ENCODE measurements around the gene LRPAP1. TPM values are rescaled to one million over a fixed set of nuclear protein-coding genes. Genes with fewer than 3 reads are reported as not detected.

The LRPAP1 gene
- total and polyA plus RNA-seq, 2 donors (not counting 1 experiment from before 2014, with no cell fraction given): 62.9 to 80.5 TPM

DNA sequence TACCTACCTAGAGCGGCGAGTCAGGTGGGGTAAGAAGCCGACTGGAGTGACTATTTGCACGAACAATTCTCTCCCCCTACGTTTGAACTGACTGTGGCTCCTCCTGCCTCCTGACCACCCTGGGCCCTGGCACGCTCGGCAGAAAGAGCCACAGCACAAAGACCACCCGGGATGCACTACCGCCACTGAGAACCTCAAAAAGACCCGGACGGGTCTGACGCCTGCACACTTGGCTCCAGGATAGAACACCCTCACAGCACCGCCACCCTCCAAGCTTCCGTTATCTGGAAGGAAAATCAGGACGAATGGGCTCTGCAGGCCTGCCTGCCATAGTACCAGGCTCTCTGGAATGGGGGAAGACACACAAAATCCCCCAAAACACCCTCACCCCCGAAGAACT, 2.2 kb downstream of the LRPAP1 start:
- TF ChIP-seq, protein P1, sequence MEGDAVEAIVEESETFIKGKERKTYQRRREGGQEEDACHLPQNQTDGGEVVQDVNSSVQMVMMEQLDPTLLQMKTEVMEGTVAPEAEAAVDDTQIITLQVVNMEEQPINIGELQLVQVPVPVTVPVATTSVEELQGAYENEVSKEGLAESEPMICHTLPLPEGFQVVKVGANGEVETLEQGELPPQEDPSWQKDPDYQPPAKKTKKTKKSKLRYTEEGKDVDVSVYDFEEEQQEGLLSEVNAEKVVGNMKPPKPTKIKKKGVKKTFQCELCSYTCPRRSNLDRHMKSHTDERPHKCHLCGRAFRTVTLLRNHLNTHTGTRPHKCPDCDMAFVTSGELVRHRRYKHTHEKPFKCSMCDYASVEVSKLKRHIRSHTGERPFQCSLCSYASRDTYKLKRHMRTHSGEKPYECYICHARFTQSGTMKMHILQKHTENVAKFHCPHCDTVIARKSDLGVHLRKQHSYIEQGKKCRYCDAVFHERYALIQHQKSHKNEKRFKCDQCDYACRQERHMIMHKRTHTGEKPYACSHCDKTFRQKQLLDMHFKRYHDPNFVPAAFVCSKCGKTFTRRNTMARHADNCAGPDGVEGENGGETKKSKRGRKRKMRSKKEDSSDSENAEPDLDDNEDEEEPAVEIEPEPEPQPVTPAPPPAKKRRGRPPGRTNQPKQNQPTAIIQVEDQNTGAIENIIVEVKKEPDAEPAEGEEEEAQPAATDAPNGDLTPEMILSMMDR (conservative IDR thresholded peaks at IDR 0.05 in 1 of 2, IDR thresholded peaks at IDR 0.05 in 1 of 2; ENCODE audit: low read depth in 1 of 2, low read length in 2 of 2): no peak
- no peak for TF ChIP-seq EZH2 (IDR thresholded peaks at IDR 0.05; ENCODE audit: low read length, missing control alignments)
- no peaks in the 10 kb centered on the region for H3K36me3 ChIP-seq (ENCODE audit: control insufficient read depth, insufficient read depth, low read length)
- no peak overlapping the region for H3K4me2 ChIP-seq (ENCODE audit: extremely low read depth, insufficient read depth, low read length)
- no peaks in the 10 kb centered on the region for H3K9me3 ChIP-seq (ENCODE audit: control insufficient read depth, insufficient read depth, low read depth, low read length)
- peak overlapping the region in 1 of 4 experiments; percentile 89 for H3K4me3 ChIP-seq (replicated peaks in 1 of 4; ENCODE audit: control extremely low read depth in 1 of 4, insufficient read depth in 1 of 4, low read depth in 3 of 4, low read length in 4 of 4)
- no peak for DNase-seq (ENCODE audit: low read depth in 2 of 2)
- H3K27ac ChIP-seq (ENCODE audit: insufficient read depth, low read length): no peak overlapping the region
- H3K4me1 ChIP-seq (ENCODE audit: control insufficient read depth, extremely low read depth, insufficient read depth, low read length): peaks cover 6% of the 10 kb centered on the region
- H3K9ac ChIP-seq (ENCODE audit: insufficient read depth, low read length): no peak overlapping the region
- no peak overlapping the region for H2AFZ ChIP-seq (ENCODE audit: low read length)
- no peaks in the 10 kb centered on the region for H3K27me3 ChIP-seq (ENCODE audit: control insufficient read depth, insufficient read depth, low read length)
- H4K20me1 ChIP-seq (ENCODE audit: control insufficient read depth, extremely low read depth, insufficient read depth, low read length): no peaks in the 10 kb centered on the region
- H3K79me2 ChIP-seq (ENCODE audit: control insufficient read depth, insufficient read depth, low read length): peaks cover 13% of the 10 kb centered on the region

DNA sequence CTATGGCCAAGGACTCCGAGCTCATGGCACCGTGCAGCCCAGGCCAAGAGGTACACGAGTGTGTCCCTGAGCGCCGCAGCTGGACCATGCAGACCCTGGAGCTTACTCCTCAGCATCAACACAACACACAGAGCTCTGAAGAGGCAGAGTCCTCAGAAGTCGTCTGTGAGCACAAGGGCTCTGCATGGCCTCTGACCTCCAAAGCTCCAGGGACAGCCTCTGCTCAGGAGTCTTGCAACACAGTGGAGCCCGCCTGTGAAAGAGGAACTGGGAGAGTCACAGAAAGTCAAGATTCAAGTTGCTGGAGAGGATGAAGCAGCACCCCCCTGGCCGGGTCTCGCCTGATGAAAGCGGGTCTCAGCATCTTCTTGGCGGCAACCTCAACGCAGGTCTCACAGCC, 2.9 kb downstream of the LRPAP1 start:
- Histone ChIP-seq H3K9ac (ENCODE audit: insufficient read depth, low read length) (no peak overlapping the region), H3K4me1 (ENCODE audit: control insufficient read depth, extremely low read depth, insufficient read depth, low read length) (peaks cover 6% of the 10 kb centered on the region), H3K27ac (ENCODE audit: insufficient read depth, low read length) (no peak overlapping the region), H3K27me3 (ENCODE audit: control insufficient read depth, insufficient read depth, low read length) (no peaks in the 10 kb centered on the region), H3K4me2 (ENCODE audit: extremely low read depth, insufficient read depth, low read length) (no peak overlapping the region), H2AFZ (ENCODE audit: low read length) (no peak overlapping the region), H3K79me2 (ENCODE audit: control insufficient read depth, insufficient read depth, low read length) (peaks cover 13% of the 10 kb centered on the region), H3K36me3 (ENCODE audit: control insufficient read depth, insufficient read depth, low read length) (peaks cover 4% of the 10 kb centered on the region), H3K4me3 (replicated peaks in 1 of 4; ENCODE audit: control extremely low read depth in 1 of 4, insufficient read depth in 1 of 4, low read depth in 3 of 4, low read length in 4 of 4) (no peak overlapping the region), H4K20me1 (ENCODE audit: control insufficient read depth, extremely low read depth, insufficient read depth, low read length) (no peaks in the 10 kb centered on the region), H3K9me3 (ENCODE audit: control insufficient read depth, insufficient read depth, low read depth, low read length) (no peaks in the 10 kb centered on the region)
- no peak for DNase-seq (ENCODE audit: low read depth in 2 of 2)
- TF ChIP-seq, protein P1 (conservative IDR thresholded peaks at IDR 0.05 in 1 of 2, IDR thresholded peaks at IDR 0.05 in 1 of 2; ENCODE audit: low read depth in 1 of 2, low read length in 2 of 2): no peak

DNA sequence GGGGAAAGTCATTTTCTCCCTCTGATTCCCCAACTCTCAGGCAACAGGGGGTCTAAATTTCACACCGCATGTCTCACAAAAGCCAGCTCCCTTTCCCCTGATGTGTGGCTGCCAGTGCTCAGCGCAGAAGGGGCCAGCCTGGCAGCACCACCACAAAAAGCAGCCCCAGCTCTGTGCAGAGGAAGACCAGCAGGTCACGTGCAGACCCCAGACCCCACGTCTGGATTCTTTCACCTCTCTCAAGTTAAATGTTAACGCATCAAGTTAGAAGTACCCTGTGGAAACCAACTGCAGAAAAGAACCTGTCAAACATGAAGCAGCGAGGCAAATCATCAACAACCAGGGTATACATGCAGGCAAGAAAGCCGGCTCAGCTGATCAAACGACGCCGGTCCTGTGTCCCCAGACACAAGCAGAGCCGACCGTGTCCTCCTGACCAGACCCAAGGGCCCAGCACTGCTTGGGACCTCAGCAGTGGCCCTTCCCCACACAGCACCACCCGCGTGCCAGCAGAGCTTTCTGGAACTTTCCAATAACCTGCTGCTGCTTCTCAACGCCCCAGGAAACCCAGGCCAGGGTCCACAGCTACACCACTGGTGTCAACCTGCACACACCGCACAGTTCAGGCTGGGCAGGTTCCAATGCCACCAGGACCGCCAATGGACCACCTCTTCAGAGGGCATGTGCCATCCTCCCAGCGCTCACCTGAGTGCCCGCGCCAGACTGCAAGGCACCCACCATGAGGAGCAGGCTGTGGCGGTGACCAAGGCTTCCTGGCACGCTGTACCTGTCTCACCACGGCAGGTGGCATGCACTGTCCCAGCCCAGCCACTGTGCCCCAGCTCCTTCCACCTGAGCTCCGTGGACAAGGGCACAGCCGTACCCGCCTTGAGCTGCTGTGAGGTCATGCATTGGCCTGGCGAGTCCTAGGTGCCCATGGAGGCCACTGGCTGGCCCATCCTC, 4.0 kb downstream of the LRPAP1 start:
- no peak overlapping the region for H3K9ac ChIP-seq (ENCODE audit: insufficient read depth, low read length)
- H3K27ac ChIP-seq (ENCODE audit: insufficient read depth, low read length): no peak overlapping the region
- H3K4me2 ChIP-seq (ENCODE audit: extremely low read depth, insufficient read depth, low read length): no peak overlapping the region
- H3K36me3 ChIP-seq (ENCODE audit: control insufficient read depth, insufficient read depth, low read length): peaks cover 8% of the 10 kb centered on the region
- peaks cover 6% of the 10 kb centered on the region for H3K4me1 ChIP-seq (ENCODE audit: control insufficient read depth, extremely low read depth, insufficient read depth, low read length)
- DNase-seq (ENCODE audit: low read depth in 2 of 2): no peak
- peaks cover 13% of the 10 kb centered on the region for H3K79me2 ChIP-seq (ENCODE audit: control insufficient read depth, insufficient read depth, low read length)
- TF ChIP-seq, protein P1 (conservative IDR thresholded peaks at IDR 0.05 in 1 of 2, IDR thresholded peaks at IDR 0.05 in 1 of 2; ENCODE audit: low read depth in 1 of 2, low read length in 2 of 2): no peak
- no peak for TF ChIP-seq EZH2 (IDR thresholded peaks at IDR 0.05; ENCODE audit: low read length, missing control alignments)
- H3K27me3 ChIP-seq (ENCODE audit: control insufficient read depth, insufficient read depth, low read length): no peaks in the 10 kb centered on the region
- H3K4me3 ChIP-seq (replicated peaks in 1 of 4; ENCODE audit: control extremely low read depth in 1 of 4, insufficient read depth in 1 of 4, low read depth in 3 of 4, low read length in 4 of 4): no peak overlapping the region
- H3K9me3 ChIP-seq (ENCODE audit: control insufficient read depth, insufficient read depth, low read depth, low read length): no peaks in the 10 kb centered on the region
- no peak overlapping the region for H2AFZ ChIP-seq (ENCODE audit: low read length)
- H4K20me1 ChIP-seq (ENCODE audit: control insufficient read depth, extremely low read depth, insufficient read depth, low read length): no peaks in the 10 kb centered on the region

Measured in fibroblast of lung (primary cell).